ENCODE results near the gene LTB.

Gene LTB

GRCh38 chr6:31582230-31582643 is at the start of gene LTB:
Gene LTB (minus strand): TSS chr6:31582424. CDS start chr6:31582417, 7 bp downstream.
- DNase-seq (ENCODE audit: low spot score): no peak

DNA sequence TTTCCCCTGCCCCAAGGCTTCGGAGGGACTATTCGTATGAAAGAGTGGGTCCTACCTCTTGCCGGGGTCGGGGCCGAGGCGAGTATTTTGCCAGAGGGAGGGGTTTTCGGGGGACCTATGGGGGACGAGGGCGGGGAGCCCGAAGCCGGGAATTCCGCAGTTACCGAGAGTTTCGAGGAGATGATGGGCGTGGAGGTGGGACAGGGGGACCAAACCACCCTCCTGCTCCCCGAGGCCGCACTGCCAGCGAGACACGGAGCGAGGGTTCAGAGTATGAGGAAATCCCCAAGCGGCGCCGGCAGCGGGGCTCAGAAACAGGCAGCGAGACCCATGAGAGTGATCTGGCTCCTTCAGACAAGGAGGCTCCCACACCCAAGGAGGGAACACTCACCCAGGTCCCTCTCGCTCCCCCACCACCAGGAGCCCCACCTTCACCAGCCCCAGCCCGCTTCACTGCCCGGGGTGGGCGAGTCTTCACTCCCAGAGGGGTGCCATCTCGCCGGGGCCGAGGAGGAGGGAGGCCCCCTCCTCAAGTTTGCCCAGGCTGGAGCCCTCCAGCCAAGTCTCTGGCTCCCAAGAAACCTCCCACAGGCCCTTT is 49.6 kb upstream of the LTB start:
- no peak for DNase-seq (ENCODE audit: low spot score)

DNA sequence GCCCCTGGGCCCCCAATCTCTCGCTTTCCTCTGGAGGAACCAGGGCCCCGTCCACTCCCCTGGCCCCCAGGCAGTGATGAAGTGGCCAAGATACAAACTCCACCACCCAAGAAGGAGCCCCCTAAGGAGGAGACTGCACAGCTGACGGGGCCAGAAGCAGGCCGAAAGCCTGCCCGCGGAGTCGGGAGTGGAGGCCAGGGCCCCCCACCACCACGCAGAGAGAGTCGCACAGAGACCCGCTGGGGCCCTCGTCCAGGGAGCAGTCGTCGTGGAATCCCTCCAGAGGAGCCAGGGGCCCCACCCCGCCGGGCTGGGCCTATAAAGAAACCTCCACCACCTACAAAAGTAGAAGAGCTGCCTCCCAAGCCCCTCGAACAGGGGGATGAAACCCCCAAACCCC is 49.0 kb upstream of the LTB start:
- DNase-seq (ENCODE audit: low spot score): no peak

DNA sequence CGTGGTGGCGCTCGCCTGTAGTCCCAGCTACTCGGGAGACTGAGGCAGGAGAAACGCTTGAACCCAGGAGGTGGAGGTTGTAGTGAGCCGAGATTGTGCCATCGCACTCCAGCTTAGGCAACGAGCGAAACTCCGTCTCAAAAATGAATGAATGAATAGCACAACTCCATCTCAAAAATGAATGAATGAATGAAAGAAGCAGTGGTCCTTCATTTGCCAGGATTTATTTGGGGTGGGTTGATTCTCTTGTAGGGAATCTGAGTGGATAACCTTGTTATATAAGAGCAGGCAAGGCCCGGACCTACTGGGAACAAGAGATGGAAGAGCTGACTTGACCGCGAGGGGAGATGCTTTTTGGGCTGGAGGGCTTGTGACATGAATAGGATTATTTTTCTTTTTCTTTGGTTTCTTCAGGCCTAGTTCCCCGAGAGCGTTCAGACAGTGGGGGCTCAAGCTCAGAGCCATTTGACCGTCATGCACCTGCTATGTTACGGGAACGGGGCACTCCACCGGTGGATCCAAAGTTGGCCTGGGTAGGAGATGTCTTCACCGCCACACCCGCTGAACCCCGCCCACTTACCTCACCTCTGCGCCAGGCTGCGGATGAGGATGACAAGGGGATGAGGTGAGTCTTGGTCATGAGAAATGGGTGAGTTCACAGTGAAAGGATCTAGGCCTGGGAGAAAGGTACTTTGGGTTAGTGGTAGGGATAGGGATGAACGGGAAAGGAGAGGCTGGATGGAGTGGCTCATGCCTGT is 48.1 kb upstream of the LTB start:
- no peak for DNase-seq (ENCODE audit: low spot score)

GRCh38 chr6:31629014-31629413 is 46.8 kb upstream of the LTB start:
- DNase-seq (ENCODE audit: low spot score): no peak

DNA sequence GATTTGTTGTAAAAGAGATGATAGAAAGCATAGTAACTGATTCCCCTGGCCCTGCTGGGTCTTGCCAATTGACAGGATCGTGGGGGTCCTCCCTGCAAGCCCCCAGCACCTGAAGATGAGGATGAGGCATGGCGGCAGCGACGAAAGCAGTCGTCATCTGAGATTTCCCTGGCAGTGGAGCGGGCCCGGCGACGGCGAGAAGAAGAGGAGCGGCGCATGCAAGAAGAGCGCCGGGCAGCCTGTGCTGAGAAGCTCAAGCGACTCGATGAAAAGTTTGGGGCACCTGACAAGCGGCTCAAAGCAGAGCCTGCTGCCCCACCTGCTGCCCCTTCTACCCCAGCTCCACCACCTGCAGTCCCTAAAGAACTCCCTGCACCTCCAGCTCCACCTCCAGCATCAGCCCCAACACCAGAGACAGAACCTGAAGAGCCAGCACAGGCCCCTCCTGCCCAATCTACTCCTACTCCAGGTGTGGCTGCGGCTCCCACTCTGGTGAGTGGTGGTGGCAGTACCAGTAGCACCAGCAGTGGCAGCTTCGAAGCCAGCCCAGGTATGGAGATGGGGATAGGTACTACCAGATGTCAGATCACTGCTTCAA is 45.6 kb upstream of the LTB start:
- no peak for DNase-seq (ENCODE audit: low spot score)

- no peak for DNase-seq (ENCODE audit: low spot score)
Measured at GRCh38 chr6:31626952-31627351, 44.7 kb upstream of the LTB start.

- DNase-seq (ENCODE audit: low spot score): no peak
Measured at GRCh38 chr6:31624070-31624469, 41.8 kb upstream of the LTB start.

GRCh38 chr6:31622684-31623091 is 40.5 kb upstream of the LTB start:
- no peak for DNase-seq (ENCODE audit: low spot score)

DNA sequence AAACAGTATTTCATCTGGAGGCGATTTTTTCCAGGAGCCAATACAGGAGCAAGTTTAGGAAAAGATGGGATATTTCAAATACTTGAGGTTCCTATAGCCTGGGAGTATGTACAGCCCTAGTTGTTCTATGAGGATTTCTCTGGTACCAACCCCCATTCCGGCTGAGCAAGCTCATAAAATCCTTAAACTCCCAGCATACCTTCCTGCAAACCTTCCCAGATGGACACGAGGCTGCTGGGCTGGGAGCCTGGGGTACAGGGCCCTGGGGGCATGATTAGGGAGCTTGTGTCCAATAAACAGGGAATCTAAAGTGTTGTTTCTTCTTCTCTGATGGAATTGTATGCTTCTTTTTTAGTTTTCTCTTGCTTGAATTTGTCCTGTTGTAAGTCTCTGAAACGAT is 39.8 kb upstream of the LTB start:
- DNase-seq (ENCODE audit: low spot score): no peak

GRCh38 chr6:31621320-31621939 is 39.2 kb upstream of the LTB start:
- DNase-seq (ENCODE audit: low spot score): no peak

- no peak for DNase-seq (ENCODE audit: low spot score)
Measured at GRCh38 chr6:31620586-31621319, 38.5 kb upstream of the LTB start, which contains the start of gene PRRC2A. Gene PRRC2A (plus strand): TSS chr6:31620715. CDS start chr6:31622790, 2,075 bp downstream.

GRCh38 chr6:31619805-31620585 is 37.8 kb upstream of the LTB start:
- peak; percentile 99 for DNase-seq (ENCODE audit: low spot score)

- DNase-seq (ENCODE audit: low spot score): no peak
Measured at GRCh38 chr6:31617010-31617409, 34.8 kb upstream of the LTB start.

DNA sequence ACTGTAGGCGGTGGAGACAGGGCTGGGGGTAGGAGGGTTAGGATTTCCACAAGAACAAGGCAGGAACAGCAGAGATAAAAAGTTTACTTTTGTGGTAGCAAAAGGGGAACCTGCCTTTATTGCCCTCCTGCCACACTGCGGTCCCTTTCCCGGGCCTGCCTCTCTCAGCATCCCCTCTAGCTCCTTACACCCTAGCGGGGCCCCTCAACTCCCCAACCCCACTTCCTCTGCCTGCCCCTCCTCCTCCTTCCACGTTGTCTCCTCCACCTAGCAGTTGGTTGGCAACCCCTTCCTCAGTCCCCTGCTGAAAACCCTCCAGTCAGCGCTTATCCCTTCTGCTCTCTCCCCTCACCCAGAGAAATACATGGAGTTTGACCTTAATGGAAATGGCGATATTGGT is 33.5 kb upstream of the LTB start:
- no peak for DNase-seq (ENCODE audit: low spot score)

GRCh38 chr6:31614684-31615578 is 32.7 kb upstream of the LTB start, which contains the start of gene AIF1:
Gene AIF1 (plus strand): TSS chr6:31615234. CDS start chr6:31615330, 96 bp downstream.
- peak; percentile 40 for DNase-seq (ENCODE audit: low spot score)

GRCh38 chr6:31614075-31614619 is 31.9 kb upstream of the LTB start:
- no peak for DNase-seq (ENCODE audit: low spot score)

DNA sequence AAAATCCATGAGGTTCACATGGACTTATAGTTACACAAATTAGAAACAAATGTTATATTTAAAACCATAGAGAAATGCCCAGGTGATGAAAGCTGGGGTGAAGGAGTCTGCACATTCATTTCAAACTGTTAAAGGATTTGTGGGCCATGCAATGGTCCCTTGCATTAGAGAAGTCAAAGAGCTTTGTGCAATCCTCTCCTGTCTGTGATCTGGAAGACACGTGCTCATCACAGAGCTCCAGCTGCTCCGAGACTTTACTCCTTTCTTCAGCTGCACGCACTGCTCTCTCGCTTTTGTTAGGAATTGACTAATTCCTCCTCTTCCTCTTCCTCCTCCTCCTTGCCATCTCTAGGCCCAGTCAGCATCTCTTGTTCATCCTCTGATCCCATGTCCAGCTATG is 28.7 kb upstream of the LTB start:
- no peak for DNase-seq (ENCODE audit: low spot score)

DNA sequence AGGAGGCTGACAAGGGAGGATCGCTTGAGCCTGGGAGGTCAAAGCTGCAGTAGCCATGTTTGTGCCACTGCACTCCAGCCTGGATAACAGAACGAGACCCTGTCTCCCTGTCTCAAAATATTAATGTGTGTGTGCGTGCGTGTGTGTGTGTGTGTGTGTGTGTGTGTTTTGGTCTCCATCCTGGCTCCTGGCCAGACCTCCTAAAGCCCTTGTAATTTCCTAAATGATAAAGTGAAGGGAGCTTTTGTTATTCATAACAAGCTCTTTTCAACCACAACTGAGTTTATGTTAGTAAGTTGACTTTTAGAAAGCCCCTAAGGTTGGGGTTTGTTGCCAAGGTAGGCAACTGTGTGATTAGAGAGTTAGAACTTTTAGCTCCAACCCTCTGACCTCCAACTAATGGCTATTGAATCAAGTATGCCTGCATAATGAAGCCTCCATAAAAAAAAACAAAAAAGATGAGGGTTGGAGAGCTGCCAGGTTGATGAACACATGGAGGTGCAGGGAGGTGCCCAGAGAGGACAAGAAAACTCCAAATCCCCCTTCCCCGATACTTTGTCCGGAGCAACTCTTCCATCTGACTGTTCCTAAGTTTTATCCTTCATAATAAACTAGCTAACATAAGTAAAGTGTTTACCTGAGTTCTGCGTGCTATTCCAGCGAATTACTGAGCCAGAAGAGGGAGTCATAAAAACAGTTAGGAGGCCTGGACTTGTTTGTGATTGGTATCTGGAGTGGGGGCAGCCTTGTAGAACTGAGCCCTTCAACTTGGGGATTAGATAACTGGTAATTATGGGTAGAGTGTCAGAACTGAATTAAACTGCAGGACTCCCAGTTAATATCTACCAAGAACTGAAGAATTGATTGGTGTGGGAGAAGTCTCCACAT is 27.5 kb upstream of the LTB start:
- no peak for DNase-seq (ENCODE audit: low spot score)

All from putamen (tissue), 1 donor.